ENCODE measurements around the gene FARP2.
"Not testable (repeated sequence)": the region's sequence is repeated elsewhere in the genome, so short reads cannot be mapped to it uniquely, and the experiment has no call there.

FARP2 gene

GRCh38 chr2:241505781-241506201, 149.7 kb downstream of the FARP2 start:
- no peak for DNase-seq (ENCODE audit: low read depth)

DNA sequence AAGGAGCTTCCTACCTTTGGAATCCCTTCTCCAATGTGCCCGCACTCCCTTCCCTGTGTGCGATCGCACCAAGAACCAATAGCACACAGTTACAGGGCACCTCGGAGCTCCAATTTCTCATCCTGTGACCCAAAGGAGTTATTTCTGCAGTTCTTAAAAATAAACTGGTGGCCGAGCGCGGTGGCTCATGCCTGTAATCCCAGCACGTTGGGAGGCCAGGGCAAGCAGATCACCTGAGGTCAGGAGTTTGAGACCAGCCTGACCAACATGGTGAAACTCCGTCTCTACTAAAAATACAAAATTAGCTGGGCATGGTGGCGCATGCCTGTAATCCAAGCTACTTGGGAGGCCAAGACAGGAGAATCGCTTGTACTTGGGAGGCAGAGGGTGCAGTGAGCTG, 150.2 kb downstream of the FARP2 start:
- DNase-seq (ENCODE audit: low read depth), result not testable (repeated sequence)

DNA sequence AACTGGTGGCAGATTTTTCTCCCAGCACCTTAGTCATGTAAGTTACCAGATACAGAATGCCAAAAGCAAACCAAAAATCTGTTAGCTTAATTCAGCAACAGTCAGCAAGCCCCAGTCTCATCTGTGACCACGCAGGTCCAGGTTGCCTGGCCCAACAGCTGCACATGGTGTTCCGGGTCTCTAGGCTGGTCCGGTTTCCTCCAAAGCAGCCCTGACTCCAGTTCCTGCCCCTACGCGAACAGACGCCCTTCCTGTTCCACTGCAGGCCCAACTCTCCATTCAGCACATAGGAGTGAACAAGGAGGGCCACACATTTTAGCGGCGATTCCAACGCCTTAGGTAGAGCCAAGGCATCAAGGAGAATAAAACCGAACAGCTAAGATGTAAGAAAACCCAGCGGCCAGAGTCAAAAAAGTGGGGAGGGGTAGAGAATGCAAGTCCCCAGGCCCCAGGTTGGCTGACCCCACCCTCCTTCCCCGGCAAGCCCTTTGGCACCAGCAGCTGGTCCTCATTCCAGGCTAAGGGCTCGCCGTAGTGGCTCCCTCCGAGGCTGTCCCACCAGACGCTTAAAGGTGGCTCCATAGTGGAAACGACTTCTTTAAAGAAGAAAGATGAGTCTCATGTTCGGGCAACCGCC, 150.8 kb downstream of the FARP2 start:
- DNase-seq (ENCODE audit: low read depth), result no peak

DNA sequence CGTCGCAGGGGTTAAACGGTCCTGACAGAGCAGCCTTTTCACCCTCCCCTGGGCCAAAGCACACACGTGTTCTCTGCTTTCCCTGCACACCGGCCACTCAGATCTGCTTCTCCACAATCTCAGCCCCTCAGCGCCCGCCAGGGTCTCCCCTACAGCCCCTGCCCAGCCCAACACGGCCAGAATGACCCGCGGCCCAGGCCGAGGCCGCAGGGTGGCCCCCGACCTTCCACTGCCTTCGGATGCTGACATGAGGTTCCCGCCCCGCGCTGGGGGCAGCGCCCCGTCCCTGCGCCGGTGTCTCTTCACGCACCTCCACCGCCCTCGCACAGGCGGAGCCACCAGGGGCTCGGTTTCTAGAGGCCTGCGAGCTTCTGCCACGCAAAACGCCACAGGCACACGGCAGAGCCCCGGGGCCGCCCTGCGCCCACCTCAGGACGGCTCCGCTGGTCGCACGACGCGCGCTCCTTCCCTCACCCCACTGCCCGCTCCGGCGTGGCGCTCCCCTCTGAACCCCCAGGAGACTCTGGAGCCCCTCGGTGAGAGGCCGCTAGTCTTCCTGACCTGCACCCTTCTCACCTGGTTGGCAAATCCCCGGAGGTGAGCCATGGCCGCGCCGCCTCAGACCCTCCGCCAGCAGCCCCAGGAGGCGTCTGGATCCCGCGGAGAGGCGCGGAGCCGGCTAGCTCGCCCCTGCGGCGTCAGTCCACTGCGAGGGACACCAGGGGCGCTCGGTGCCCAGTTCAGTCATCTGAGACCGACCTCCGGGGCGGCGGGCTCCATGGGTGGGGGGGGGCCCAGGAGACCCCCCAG, 151.6 kb downstream of the FARP2 start:
- DNase-seq (ENCODE audit: low read depth), result no peak

- DNase-seq (ENCODE audit: low read depth), result peak; percentile 97
Measured at GRCh38 chr2:241508240-241509154, 152.4 kb downstream of the FARP2 start, which contains the start of gene STK25. Gene STK25 (minus strand): TSS chr2:241508584. CDS start chr2:241508035, 549 bp downstream.

DNA sequence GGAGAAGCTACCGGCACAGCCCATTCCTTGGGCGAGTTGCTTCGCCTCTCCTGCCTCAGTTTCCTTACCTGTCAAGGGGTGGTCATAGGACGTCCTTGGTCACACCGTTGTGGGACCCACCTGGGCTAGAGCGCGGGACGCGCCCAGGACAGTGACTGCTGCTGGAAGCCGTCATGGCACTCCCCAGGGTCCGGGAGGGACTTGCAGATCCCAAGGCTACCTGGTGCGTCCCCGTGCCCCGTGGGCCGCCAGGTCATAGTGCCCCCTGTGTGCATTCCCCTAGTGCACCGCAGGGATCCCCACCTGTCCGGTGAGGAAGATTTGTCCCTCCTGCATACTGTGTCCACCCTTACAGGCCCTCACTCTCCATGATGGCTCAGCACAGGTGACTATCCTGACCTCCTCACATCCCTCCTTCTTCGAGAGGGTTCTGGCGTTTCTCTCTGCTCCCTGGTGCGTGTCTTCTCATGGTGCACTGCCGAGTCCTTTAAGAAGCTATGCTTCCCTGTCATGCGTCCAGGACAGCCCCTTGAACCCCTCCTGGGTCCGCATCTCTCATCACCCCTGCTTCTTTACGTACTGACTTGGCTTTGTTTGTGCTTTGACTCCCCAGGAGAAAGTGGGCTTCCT, 153.2 kb downstream of the FARP2 start:
- no peak for DNase-seq (ENCODE audit: low read depth)

DNA sequence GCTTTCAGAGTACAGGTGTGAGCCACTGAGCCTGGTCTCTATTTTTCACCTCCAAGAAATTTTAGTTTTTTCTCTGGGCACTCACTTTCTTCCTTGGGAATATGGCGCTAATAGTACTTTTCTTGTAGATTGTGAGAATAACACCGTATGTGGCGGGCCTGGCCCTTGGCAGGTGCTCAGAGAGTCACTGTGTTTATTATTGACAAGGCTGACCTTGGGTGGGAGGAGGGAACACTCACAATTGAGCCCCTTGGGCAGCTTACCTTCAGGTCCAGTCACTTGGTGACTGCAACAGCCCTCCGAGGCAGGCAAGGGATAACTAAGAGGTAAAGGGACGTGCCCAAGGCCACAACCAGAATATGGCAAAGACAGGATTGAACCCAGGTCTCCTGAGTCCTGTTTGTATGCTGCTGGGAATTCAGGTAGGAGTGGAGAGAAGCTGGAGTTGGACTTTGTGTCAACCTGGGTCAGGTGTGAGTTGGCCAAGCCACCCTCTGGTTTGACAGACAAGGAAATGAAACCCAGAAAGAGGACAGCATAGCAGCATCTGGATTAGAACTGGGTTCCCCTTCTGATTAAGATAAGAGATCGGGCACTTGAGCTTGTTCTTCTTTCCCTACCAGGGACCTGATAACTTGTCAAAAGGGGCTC, 155.1 kb downstream of the FARP2 start:
- no peak for DNase-seq (ENCODE audit: low read depth)

DNA sequence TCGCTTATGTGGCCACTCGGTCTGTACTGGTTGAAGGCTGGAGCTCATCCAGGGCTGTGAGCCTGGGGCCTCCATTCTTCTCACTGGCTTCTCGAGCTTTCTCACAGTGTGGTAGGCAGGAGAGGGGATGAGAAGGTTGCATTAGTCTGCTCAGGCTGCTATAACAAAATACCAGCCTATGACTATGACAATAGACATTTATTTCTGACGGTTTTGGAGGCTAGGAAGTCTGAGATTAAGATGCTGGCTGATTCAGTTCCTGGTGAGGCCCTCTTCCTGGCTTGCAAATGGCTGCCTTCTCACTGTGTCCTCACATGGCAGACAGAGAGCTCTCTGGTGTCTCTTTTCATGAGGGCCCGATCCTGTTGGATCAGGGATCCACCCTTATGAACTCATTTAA, 158.5 kb downstream of the FARP2 start:
- no peak for DNase-seq (ENCODE audit: low read depth)

DNA sequence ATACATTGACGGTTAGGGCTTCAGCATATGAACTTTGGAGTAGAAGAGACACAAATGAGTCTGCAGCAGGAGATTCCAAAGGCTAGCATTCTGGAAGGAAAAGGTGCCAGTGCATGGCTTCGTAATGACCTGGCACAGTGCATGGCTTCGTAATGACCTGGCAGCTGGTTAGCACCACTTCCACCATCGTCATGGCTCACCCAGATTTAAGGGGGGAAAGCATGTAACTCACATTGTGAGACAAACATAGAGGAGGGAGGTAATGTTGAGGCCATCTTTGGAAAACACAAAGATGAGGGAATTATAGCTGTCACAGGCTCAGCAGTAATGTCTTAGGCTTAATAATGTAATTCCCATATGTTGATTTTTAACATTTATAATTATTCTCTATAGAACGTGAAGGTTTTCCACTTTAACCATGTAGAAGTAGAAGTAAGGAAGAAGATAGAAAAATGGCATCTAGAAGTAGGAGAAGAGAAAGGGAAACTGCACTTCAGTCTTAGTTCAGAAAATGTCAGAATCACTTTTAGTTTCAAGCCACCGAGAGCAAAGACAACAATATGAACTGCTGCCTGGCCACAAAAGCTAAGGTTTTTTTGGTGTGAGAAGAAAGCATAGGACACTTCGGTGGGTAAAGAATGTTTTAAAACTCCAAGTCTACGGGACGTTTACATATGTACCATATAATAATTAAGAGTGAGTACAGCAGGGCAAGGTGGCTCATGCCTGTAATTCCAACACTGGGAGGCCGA, 159.1 kb downstream of the FARP2 start:
- DNase-seq (ENCODE audit: low read depth), result no peak

GRCh38 chr2:241516520-241516965, 160.5 kb downstream of the FARP2 start:
- DNase-seq (ENCODE audit: low read depth), result no peak

DNA sequence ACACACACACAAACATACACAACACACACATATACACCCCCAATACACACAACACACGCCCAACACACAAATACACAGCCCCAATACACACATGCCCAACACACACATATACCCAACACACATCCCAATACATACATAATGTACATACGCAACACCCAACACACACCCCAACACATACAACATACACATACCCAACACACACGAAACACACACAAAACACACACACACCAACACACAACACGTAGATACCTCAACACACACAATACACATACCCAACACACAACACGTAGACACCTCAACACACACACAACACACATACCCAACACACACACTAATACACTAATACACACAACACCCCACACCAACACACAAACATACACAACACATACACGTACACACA, 161.2 kb downstream of the FARP2 start:
- DNase-seq (ENCODE audit: low read depth), result no peak

DNA sequence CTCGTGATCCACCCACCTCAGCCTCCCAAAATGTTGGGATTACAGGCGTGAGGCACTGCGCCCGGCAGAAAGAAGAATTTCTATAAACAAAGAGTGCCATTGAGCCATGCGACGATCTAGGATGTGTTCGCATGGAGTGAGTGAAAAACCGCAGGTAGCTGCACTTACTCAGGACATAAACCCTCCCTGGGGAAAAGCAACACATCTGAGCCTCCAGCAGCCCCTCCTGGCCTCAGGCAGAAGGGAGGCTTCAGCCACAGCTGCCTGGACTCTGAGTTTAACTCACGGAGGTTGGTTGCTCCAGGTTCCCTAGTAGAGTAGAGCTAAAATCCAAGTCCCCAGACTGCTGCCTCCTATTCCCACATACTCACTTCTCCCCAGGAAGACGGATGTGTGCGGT, 163.6 kb downstream of the FARP2 start:
- no peak for DNase-seq (ENCODE audit: low read depth)

DNA sequence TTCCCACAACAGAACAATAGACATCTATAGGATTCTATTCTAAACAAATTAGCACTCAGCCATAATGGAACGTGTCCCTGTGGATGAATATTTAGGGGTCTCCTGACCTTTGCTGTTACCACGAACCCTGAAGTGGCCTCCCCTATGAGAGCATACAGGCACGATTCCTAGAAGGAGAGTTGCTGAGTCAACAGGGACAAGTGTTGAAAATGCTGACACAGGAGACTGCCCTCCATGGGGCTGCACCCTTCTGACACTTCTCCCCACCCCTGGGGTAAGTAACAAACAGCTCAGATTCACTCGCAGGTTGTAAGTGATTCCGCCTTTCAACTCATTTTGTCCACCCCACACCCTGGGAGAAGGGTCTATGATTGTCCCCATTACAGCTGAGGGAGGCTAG, 166.4 kb downstream of the FARP2 start:
- no peak for DNase-seq (ENCODE audit: low read depth)

- DNase-seq (ENCODE audit: low read depth), result not testable (repeated sequence)
Measured at GRCh38 chr2:241525818-241526780, 170.0 kb downstream of the FARP2 start.

- DNase-seq (ENCODE audit: low read depth), result no peak
Measured at GRCh38 chr2:241530571-241530970, 174.5 kb downstream of the FARP2 start.

DNA sequence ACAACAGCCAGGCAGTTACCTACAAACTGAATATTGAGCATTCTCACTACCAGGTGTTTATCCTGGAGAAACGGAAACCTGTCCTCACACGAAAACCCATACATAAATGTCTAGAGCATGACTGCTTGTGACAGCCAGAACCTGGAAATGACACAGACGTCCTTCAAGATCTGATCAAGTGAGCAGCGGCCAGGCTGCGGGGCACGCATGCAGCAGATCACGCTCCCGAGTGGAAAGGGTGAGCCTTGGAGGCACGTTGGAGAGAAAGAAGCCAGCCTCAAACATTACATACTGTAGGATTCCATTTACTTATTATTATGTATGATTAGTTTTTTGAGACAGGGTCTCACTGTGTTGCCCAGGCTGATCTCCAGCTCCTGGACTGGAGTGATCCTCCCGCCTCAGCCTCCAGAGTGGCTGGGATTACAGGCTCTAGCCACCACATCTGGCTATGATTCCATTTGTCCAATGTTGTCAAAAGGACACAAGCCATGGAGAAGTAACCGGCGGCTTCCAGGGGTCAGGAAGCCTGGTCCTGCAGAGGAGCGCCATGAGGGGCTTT, 175.2 kb downstream of the FARP2 start:
- no peak for DNase-seq (ENCODE audit: low read depth)

DNA sequence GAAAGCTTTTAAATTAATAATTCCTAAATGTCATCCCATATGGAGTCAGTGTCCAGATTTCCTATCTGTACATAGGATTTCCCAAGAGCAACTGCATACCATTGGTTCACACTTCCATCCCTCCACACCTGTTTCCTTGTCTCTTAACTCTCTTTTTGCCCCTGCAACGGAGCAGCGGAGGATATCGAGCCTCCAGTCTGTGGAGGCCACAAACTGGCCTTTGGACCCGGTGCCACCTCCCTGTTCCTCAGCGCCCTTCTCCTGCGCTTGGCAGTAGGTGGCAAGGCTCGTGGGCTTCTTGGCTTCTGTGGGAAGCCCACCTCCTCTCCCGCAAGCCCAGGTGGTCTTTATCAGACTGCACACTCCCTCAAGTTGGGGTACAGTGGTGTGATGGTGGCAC, 176.1 kb downstream of the FARP2 start:
- no peak for DNase-seq (ENCODE audit: low read depth)

- no peak for DNase-seq (ENCODE audit: low read depth)
Measured at GRCh38 chr2:241532733-241533601, 176.9 kb downstream of the FARP2 start.
